GM12865 (cell line): Measurements from ENCODE around the gene PRKCQ.

ENCODE experiments used
- DNase-seq: peaks from one replicate; pipeline ENCODE4 v3.0.0; 2010; ENCODE audit warnings: low read depth
- H3K4me3 ChIP-seq: 2 replicates; pipeline ENCODE4 v1.5.1; 2011; ENCODE audit warnings: mild to moderate bottlenecking, low read depth, low read length, control low read depth
- CTCF ChIP-seq: IDR thresholded peaks from 2 replicates; pipeline ENCODE4 v1.5.1; 2011; ENCODE audit warnings: low read length, control low read depth, low read depth, inconsistent platforms; ENCODE audit not compliant: insufficient read depth; ENCODE audit errors: missing control alignments

PRKCQ gene

GRCh38 chr10:6405713-6406112 lies 174.4 kb downstream of the PRKCQ start:
- TF ChIP-seq CTCF, result no peak
- H3K4me3 ChIP-seq, result no peak overlapping the region
- DNase-seq, result no peak

GRCh38 chr10:6404127-6405072 lies 175.7 kb downstream of the PRKCQ start:
- no peak for TF ChIP-seq CTCF
- no peak for DNase-seq

GRCh38 chr10:6402960-6403359 lies 177.1 kb downstream of the PRKCQ start:
- no peak for DNase-seq
- no peak overlapping the region for H3K4me3 ChIP-seq
- no peak for TF ChIP-seq CTCF

More at GRCh38 chr10:6404127-6405072, 175.7 kb downstream of the PRKCQ start:
- H3K4me3 ChIP-seq, result no peak overlapping the region

- DNase-seq, result no peak
- TF ChIP-seq CTCF, result no peak
These were observed 177.7 kb downstream of the PRKCQ start for GRCh38 chr10:6402349-6402709.

GRCh38 chr10:6401558-6402348 lies 178.3 kb downstream of the PRKCQ start:
- DNase-seq, result peak; percentile 82
- peak; percentile 69 for TF ChIP-seq CTCF
- no peak overlapping the region for H3K4me3 ChIP-seq

More at GRCh38 chr10:6402349-6402709, 177.7 kb downstream of the PRKCQ start:
- H3K4me3 ChIP-seq, result no peak overlapping the region

- H3K4me3 ChIP-seq, result no peak overlapping the region
- no peak for TF ChIP-seq CTCF
- DNase-seq, result no peak
These were observed 179.1 kb downstream of the PRKCQ start for GRCh38 chr10:6400821-6401465.
